Omental fat pad (tissue), 4 donors: ENCODE results near the gene CBARP. TPM values are rescaled to one million over a fixed set of nuclear protein-coding genes. Genes with fewer than 3 reads are reported as not detected.
"Not testable (repeated sequence)": the region's sequence is repeated elsewhere in the genome, so short reads cannot be mapped to it uniquely, and the experiment has no call there.

Experiments used
- ATAC-seq: fragments of 150-250 bp; one replicate; pipeline ENCODE4 v1.9.1; 2016; ENCODE audit warnings: mild to moderate bottlenecking, moderate library complexity; ENCODE audit not compliant: low FRiP score
- DNase-seq: peaks from one replicate; pipeline ENCODE4 v3.0.0-alpha.2; 2019; ENCODE audit warnings: low spot score
- CTCF ChIP-seq, 3 donors: fragments of 450-650 bp; IDR thresholded peaks; one replicate each; pipeline ENCODE4 v1.5.1; 2016 to 2017; ENCODE audit warnings: antibody characterized with exemption in 3 of 3, mild to moderate bottlenecking in 3 of 3, moderate library complexity in 2 of 3
- total RNA-seq, 4 donors: library from RNA; depleted of rRNA; stranded (reverse); fragments of >200 nt; gene quantifications; one replicate each; pipeline ENCODE4 v1.1.0, GENCODE V29; 2016

CBARP gene
- total RNA-seq, 4 donors from 2014 or later, result 0.63 to 19.6 (median 2.2) TPM; not detected in 1

- no peak for DNase-seq
- no peak for TF ChIP-seq CTCF (IDR thresholded peaks at IDR 0.05)
- no peak for ATAC-seq
These were observed 22.7 kb downstream of the CBARP start for GRCh38 chr19:1214862-1215731.

- TF ChIP-seq CTCF (IDR thresholded peaks at IDR 0.05), result no peak
- DNase-seq (no peak), ATAC-seq (peak; percentile 2)
These were observed 23.4 kb downstream of the CBARP start for GRCh38 chr19:1214299-1214861.

- ATAC-seq (peak; percentile 37), DNase-seq (no peak)
- no peak for TF ChIP-seq CTCF (IDR thresholded peaks at IDR 0.05)
These were observed 24.2 kb downstream of the CBARP start for GRCh38 chr19:1213391-1214286.

- DNase-seq (no peak), ATAC-seq (no peak)
These were observed 26.1 kb downstream of the CBARP start for GRCh38 chr19:1211494-1212234.

GRCh38 chr19:1210227-1210538 lies 27.6 kb downstream of the CBARP start:
- DNase-seq (no peak), ATAC-seq (no peak)
- TF ChIP-seq CTCF (IDR thresholded peaks at IDR 0.05), result no peak

More at GRCh38 chr19:1211494-1212234, 26.1 kb downstream of the CBARP start:
- TF ChIP-seq CTCF (IDR thresholded peaks at IDR 0.05), result no peak

GRCh38 chr19:1208830-1209229 lies 29.0 kb downstream of the CBARP start:
- not testable (repeated sequence) for ATAC-seq, DNase-seq
